Lung (tissue), 12 donors: Measurements from ENCODE around the gene ADIPOQ. TPM values are rescaled to one million over a fixed set of nuclear protein-coding genes. Genes with fewer than 3 reads are reported as not detected.
"Not testable (repeated sequence)": the region's sequence is repeated elsewhere in the genome, so short reads cannot be mapped to it uniquely, and the experiment has no call there.

Experiments used
- ATAC-seq: fragments of 200-7000 bp; cut with Tn5 transposase; one replicate; pipeline ENCODE4 v1.9.1; 2020; ENCODE audit warnings: moderate number of reproducible peaks; ENCODE audit not compliant: insufficient read depth, low FRiP score
- DNase-seq, 3 donors: peaks; one replicate each; pipeline ENCODE4 v3.0.0-alpha.2; 2013 to 2017
- H3K27ac ChIP-seq, 2 donors: one replicate each; pipeline ENCODE4 v1.5.1; 2013; ENCODE audit warnings: mild to moderate bottlenecking in 2 of 2, moderate library complexity in 2 of 2, control low read depth in 1 of 2, inconsistent platforms in 1 of 2, low read depth in 1 of 2, low read length in 1 of 2
- H3K27me3 ChIP-seq, 3 donors: one replicate each; pipeline ENCODE4 v1.5.1; 2013; ENCODE audit warnings: low read length in 2 of 3; ENCODE audit not compliant: control insufficient read depth in 3 of 3, insufficient read depth in 3 of 3
- H3K36me3 ChIP-seq, 4 donors: one replicate each; pipeline ENCODE4 v1.5.1; 2013; ENCODE audit warnings: low read length in 4 of 4, mild to moderate bottlenecking in 1 of 4, moderate library complexity in 1 of 4; ENCODE audit not compliant: control insufficient read depth in 4 of 4, insufficient read depth in 4 of 4
- H3K4me1 ChIP-seq, 5 donors: one replicate each; pipeline ENCODE4 v1.5.1; 2013; ENCODE audit warnings: low read length in 5 of 5, mild to moderate bottlenecking in 2 of 5, moderate library complexity in 1 of 5; ENCODE audit not compliant: control insufficient read depth in 5 of 5, insufficient read depth in 5 of 5
- H3K4me3 ChIP-seq: one replicate; pipeline ENCODE4 v1.5.1; 2013; ENCODE audit warnings: mild to moderate bottlenecking, control low read depth, moderate library complexity
- H3K9ac ChIP-seq, 2 donors: one replicate each; pipeline ENCODE4 v1.5.1; 2013; ENCODE audit warnings: low read length in 2 of 2, control low read depth in 1 of 2; ENCODE audit not compliant: insufficient read depth in 1 of 2
- H3K9me3 ChIP-seq, 4 donors: one replicate each; pipeline ENCODE4 v1.5.1; 2013; ENCODE audit warnings: low read length in 3 of 4, mild to moderate bottlenecking in 1 of 4, moderate library complexity in 1 of 4; ENCODE audit not compliant: control insufficient read depth in 4 of 4, insufficient read depth in 3 of 4
- CTCF ChIP-seq: IDR thresholded peaks from 2 replicates; pipeline ENCODE4 v1.5.1; 2012; ENCODE audit warnings: mild to moderate bottlenecking; ENCODE audit errors: control extremely low read depth, extremely low read depth
- WGBS, 2 donors: extraction: QIAGEN DNeasy Blood & Tissue Kit; methylation state at CpG; one replicate each; pipeline ENCODE4 v1.1.7; 2013; 5-methylcytosine and 5-hydroxymethylcytosine counted together
- polyA plus RNA-seq, 2 donors: library from polyadenylated mRNA; stranded (reverse); fragments of 200-250 nt; gene quantifications; one replicate each; pipeline ENCODE4 v1.2.1, GENCODE V29; 2013
- total RNA-seq, 2 donors: library from RNA; depleted of rRNA in 1 of 2; stranded (reverse); fragments of >200 nt in 1 of 2; gene quantifications; one replicate each; pipeline ENCODE4 v1.2.1, GENCODE V29; 2014 to 2021
- donor health status: control.
- donor health status: control.
- donor health status: Bipolar disorder and iron deficiency.
- donor health status: healthy.
- donor health status: DM: yes; HTN: yes; CAD: no.

ADIPOQ gene
- total and polyA plus RNA-seq, 4 donors = 0.01 to 0.09 TPM; not detected in 2

- Histone ChIP-seq H3K9ac (no peak overlapping the region), H3K4me3 (no peak overlapping the region), H3K27me3 (no peaks in the 10 kb centered on the region), H3K27ac (no peak overlapping the region), H3K9me3 (peaks cover 0 to under 1% (median 0%) of the 10 kb centered on the region in 4 donors), H3K4me1 (peaks cover 0 to 3% (median 0%) of the 10 kb centered on the region in 5 donors), H3K36me3 (no peaks in the 10 kb centered on the region)
- DNase-seq (no peak), ATAC-seq (no peak)
- TF ChIP-seq CTCF = no peak
- WGBS, 2 donors = 35 to 56% methylated on average over 4 of the region's 4 CpGs
Observed at GRCh38 chr3:186882150-186882524, 39.6 kb downstream of the ADIPOQ start.

GRCh38 chr3:186882881-186883685, 40.6 kb downstream of the ADIPOQ start:
- H3K9me3 ChIP-seq = no peaks in the 10 kb centered on the region
- no peaks in the 10 kb centered on the region for H3K36me3 ChIP-seq
- no peak overlapping the region for H3K4me3 ChIP-seq
- DNase-seq (no peak), ATAC-seq (no peak)
- H3K27me3 ChIP-seq = no peaks in the 10 kb centered on the region
- no peak for TF ChIP-seq CTCF
- no peak overlapping the region for H3K27ac ChIP-seq
- H3K9ac ChIP-seq = no peak overlapping the region
- H3K4me1 ChIP-seq = peaks cover 0 to 5% (median 0%) of the 10 kb centered on the region in 5 donors
- 86 to 88% methylated on average over 6 of the region's 6 CpGs for WGBS, 2 donors

GRCh38 chr3:186883686-186884058, 41.2 kb downstream of the ADIPOQ start:
- no peaks in the 10 kb centered on the region for H3K36me3 ChIP-seq
- ATAC-seq = no peak
- no peak overlapping the region for H3K4me3 ChIP-seq
- no peak overlapping the region for H3K9ac ChIP-seq
- peaks cover 0 to 5% (median 0%) of the 10 kb centered on the region in 5 donors for H3K4me1 ChIP-seq
- H3K27me3 ChIP-seq = no peaks in the 10 kb centered on the region
- H3K27ac ChIP-seq = no peak overlapping the region
- no peaks in the 10 kb centered on the region for H3K9me3 ChIP-seq
- no peak for TF ChIP-seq CTCF
- DNase-seq = no peak
- WGBS, 2 donors = 87 to 95% methylated on average over 1 of the region's 1 CpG

- not testable (repeated sequence) for H3K9me3 ChIP-seq, H3K36me3 ChIP-seq, H3K4me3 ChIP-seq, H3K27me3 ChIP-seq, DNase-seq, H3K4me1 ChIP-seq, H3K27ac ChIP-seq, H3K9ac ChIP-seq, ATAC-seq
- WGBS, 2 donors = 96 to 97% methylated on average over 14 to 29 of the region's 29 CpGs
Observed at GRCh38 chr3:186884868-186885267, 42.4 kb downstream of the ADIPOQ start.
